Muscle layer of colon (tissue), 2 donors: ENCODE data around the gene TSEN15.

Source experiments
- H3K27ac ChIP-seq: one replicate; pipeline ENCODE4 v1.7.0; 2013; ENCODE audit warnings: low read depth, mild to moderate bottlenecking, low read length, moderate library complexity
- H3K27me3 ChIP-seq, 2 donors: one replicate each; pipeline ENCODE4 v1.7.0; 2013; ENCODE audit warnings: low read length in 2 of 2, mild to moderate bottlenecking in 2 of 2; ENCODE audit not compliant: insufficient read depth in 2 of 2, control insufficient read depth in 1 of 2
- H3K36me3 ChIP-seq: one replicate; pipeline ENCODE4 v1.7.0; 2013; ENCODE audit warnings: mild to moderate bottlenecking, low read length; ENCODE audit not compliant: insufficient read depth
- H3K4me1 ChIP-seq: one replicate; pipeline ENCODE4 v1.7.0; 2013; ENCODE audit warnings: mild to moderate bottlenecking, low read length; ENCODE audit not compliant: insufficient read depth
- H3K4me3 ChIP-seq, 2 donors: one replicate each; pipeline ENCODE4 v1.7.0; 2013; ENCODE audit warnings: low read length in 2 of 2, low read depth in 1 of 2, mild to moderate bottlenecking in 1 of 2, moderate library complexity in 1 of 2
- H3K9ac ChIP-seq: one replicate; pipeline ENCODE4 v1.7.0; 2013; ENCODE audit warnings: low read length
- H3K9me3 ChIP-seq: one replicate; pipeline ENCODE4 v1.7.0; 2013; ENCODE audit warnings: mild to moderate bottlenecking, low read length
- donor health status: abdominal sarcoma.
- donor health status: Adenocarcinoma of cecum.

TSEN15 gene

DNA sequence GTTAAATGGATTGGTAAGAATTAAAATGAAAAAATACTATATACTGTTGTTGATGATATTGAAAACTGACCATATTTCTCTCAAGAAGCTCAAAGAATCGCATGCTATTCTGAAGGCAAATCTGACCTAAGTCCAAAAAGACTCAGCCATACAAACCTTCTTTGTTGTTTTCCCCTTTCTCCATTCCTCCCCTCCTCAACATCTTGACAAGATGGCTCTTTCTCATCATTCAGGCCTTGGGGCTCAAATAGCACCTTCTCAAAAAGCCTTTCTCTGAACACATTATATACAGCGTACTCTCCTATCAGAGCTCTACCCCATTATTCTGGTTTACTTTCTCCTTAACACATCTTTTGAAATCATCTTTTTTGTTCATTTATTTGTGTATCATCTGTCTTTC, 31.2 kb upstream of the TSEN15 start:
- Histone ChIP-seq H3K4me1 (peaks cover 55% of the 10 kb centered on the region), H3K36me3 (no peaks in the 10 kb centered on the region), H3K9me3 (no peaks in the 10 kb centered on the region), H3K4me3 (no peak overlapping the region), H3K27ac (peak overlapping the region; percentile 16), H3K9ac (no peak overlapping the region), H3K27me3 (no peaks in the 10 kb centered on the region)

- Histone ChIP-seq H3K27me3 (no peaks in the 10 kb centered on the region), H3K9me3 (no peaks in the 10 kb centered on the region), H3K9ac (no peak overlapping the region), H3K4me1 (peaks cover 60% of the 10 kb centered on the region), H3K27ac (peak overlapping the region; percentile 28), H3K4me3 (no peak overlapping the region), H3K36me3 (no peaks in the 10 kb centered on the region)
Measured at GRCh38 chr1:184020855-184021254, 30.7 kb upstream of the TSEN15 start.

GRCh38 chr1:184021728-184022127, 29.8 kb upstream of the TSEN15 start:
- no peaks in the 10 kb centered on the region for H3K36me3 ChIP-seq
- H3K4me3 ChIP-seq: no peak overlapping the region
- no peaks in the 10 kb centered on the region for H3K27me3 ChIP-seq
- no peaks in the 10 kb centered on the region for H3K9me3 ChIP-seq
- H3K27ac ChIP-seq: peak overlapping the region; percentile 28
- H3K4me1 ChIP-seq: peaks cover 60% of the 10 kb centered on the region
- H3K9ac ChIP-seq: no peak overlapping the region

DNA sequence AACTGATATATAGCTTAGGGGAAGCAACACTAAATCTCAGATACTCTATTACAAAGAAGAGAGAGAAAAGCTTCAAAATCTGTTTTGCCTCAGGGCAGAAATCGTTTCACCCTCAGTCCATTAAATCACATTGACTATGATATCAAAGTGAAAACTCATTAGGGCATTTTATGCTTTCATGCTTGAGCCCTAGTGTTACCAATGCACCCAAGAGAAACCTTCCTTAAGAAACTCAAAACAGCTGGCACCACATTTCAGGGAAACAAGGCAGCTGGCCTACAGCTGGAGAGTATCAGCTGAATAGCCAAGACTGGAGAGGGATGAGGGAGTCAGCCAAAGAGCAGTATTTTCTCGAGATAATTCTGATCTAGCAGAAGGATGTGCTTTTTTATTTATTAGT, 28.9 kb upstream of the TSEN15 start:
- H3K9me3 ChIP-seq: no peaks in the 10 kb centered on the region
- no peak overlapping the region for H3K9ac ChIP-seq
- no peaks in the 10 kb centered on the region for H3K36me3 ChIP-seq
- peaks cover 64% of the 10 kb centered on the region for H3K4me1 ChIP-seq
- peak overlapping the region; percentile 43 for H3K27ac ChIP-seq
- no peak overlapping the region for H3K4me3 ChIP-seq
- no peaks in the 10 kb centered on the region for H3K27me3 ChIP-seq

DNA sequence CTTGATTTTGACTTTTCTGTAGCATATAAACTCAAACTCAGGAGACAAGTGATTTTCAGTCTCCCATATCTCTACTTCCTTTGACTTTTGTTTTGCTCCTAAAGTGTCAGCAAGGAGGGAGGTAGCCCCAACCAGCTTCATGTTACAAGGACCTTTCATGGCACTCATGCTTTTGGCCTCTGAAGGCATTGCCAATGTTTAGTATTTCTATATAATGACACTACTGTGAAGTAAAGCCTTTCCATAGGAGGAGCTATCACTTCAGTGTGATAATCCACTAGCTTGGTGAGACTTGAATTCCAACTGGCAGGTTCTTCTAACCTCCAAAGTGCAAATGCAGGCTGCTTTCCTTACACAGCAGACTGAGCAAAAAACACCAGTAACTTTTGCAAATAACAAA, 28.4 kb upstream of the TSEN15 start:
- Histone ChIP-seq H3K4me3 (no peak overlapping the region), H3K9me3 (no peaks in the 10 kb centered on the region), H3K27me3 (no peaks in the 10 kb centered on the region), H3K27ac (peak overlapping the region; percentile 35), H3K4me1 (peaks cover 69% of the 10 kb centered on the region), H3K36me3 (no peaks in the 10 kb centered on the region), H3K9ac (no peak overlapping the region)

DNA sequence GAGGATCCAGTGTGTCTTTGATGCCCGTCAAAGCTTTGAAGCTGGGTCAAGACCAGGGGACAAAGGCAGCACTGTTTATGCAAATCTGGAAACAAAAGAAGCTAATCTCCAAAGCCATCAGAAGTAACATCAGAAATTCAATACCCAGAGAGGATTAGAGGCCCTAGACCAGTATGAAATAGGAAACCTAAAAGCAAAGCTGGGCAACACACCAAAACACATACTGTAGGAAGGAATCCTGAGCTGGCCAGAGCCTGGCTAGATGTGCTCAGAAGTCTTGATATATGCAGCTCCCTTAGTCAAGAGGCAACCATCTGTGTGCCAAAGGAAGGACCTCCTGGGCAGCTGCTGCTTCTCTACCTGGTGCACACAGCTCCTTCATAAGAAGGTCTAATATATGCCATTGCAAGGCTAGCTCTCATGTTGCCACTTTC, 26.3 kb upstream of the TSEN15 start:
- H3K4me1 ChIP-seq: peaks cover 68% of the 10 kb centered on the region
- no peaks in the 10 kb centered on the region for H3K36me3 ChIP-seq
- no peak overlapping the region for H3K4me3 ChIP-seq
- H3K27ac ChIP-seq: no peak overlapping the region
- H3K27me3 ChIP-seq: no peaks in the 10 kb centered on the region
- H3K9ac ChIP-seq: no peak overlapping the region
- H3K9me3 ChIP-seq: no peaks in the 10 kb centered on the region

GRCh38 chr1:184027826-184028695, 23.5 kb upstream of the TSEN15 start:
- Histone ChIP-seq H3K27me3 (no peaks in the 10 kb centered on the region), H3K4me1 (peaks cover 40% of the 10 kb centered on the region), H3K9me3 (no peaks in the 10 kb centered on the region), H3K27ac (no peak overlapping the region), H3K36me3 (no peaks in the 10 kb centered on the region), H3K4me3 (no peak overlapping the region), H3K9ac (no peak overlapping the region)

DNA sequence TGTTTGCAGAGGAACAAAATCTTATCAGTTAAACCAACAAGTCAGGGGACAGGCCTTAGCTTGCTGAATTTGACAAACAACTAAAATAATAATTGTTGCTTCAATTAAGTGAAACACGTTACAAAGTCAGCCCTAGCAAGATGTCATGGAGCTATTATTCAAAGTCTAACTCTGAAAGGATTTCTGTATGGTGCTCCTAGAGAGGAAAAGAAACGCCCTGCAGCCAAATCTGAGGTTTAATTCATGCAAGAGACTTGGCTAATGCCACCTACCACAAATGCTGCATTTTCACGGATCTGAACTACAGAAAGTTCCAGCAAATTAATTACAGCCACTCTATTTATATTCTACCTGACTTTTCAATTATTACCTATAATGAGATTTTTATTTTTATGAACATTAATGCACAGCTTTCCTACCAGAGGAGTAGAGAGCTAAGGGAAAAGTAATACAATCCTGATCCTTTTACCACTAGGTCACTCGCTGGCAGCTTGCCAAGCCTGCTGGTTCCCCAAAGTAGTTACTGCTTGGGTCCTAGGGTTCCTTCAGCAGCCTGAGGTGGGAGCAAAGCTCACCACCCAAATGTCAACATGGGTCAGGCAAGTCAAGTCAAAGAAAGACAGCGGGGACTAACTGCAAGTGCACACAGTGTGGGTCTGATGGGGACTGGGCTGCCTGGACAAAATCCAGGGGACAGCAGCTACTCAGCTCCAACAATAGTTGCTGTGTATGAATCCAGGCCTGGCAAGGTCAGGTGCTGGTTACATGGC, 22.5 kb upstream of the TSEN15 start:
- Histone ChIP-seq H3K27ac (no peak overlapping the region), H3K9ac (no peak overlapping the region), H3K36me3 (no peaks in the 10 kb centered on the region), H3K4me1 (peaks cover 30% of the 10 kb centered on the region), H3K4me3 (no peak overlapping the region), H3K27me3 (no peaks in the 10 kb centered on the region), H3K9me3 (no peaks in the 10 kb centered on the region)

DNA sequence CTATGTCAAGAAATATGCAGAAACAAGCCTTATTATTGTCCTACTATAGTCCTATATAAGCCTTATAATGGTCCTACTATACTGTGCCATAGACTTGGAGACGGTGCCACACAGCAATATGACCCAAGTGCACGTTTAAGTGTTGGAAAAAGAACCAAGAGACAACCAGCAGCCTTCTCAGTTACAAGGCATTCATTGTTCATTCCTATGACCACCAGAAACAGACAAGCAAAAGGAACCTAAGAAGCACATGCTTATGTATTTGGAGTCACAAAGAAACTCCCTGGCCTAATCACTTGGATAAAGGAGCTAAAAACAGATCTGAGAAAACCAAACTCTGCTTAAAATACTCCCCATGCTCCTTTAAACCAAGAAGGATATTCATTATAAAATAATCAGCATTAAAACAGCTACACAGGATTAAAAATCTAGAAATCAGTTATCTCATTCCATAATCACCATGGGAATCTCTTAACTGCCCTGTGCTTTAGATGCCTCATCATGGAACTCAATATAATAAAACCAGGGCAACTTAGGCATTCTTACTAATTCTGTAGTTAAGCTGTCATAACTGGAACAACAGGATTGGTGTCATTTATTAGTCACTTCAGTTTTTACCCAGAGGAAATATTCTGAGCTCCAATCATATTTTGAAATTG, 21.0 kb upstream of the TSEN15 start:
- no peaks in the 10 kb centered on the region for H3K9me3 ChIP-seq
- H3K27ac ChIP-seq: no peak overlapping the region
- no peaks in the 10 kb centered on the region for H3K27me3 ChIP-seq
- H3K4me3 ChIP-seq: no peak overlapping the region
- no peaks in the 10 kb centered on the region for H3K36me3 ChIP-seq
- no peak overlapping the region for H3K9ac ChIP-seq
- peaks cover 18% of the 10 kb centered on the region for H3K4me1 ChIP-seq

GRCh38 chr1:184031092-184031408, 20.5 kb upstream of the TSEN15 start:
- Histone ChIP-seq H3K4me1 (peaks cover 15% of the 10 kb centered on the region), H3K9me3 (no peaks in the 10 kb centered on the region), H3K27ac (no peak overlapping the region)

GRCh38 chr1:184031409-184032107, 20.0 kb upstream of the TSEN15 start:
- no peaks in the 10 kb centered on the region for H3K9me3 ChIP-seq
- H3K4me1 ChIP-seq: peaks cover 15% of the 10 kb centered on the region
- no peak overlapping the region for H3K27ac ChIP-seq

More at GRCh38 chr1:184031092-184031408, 20.5 kb upstream of the TSEN15 start:
- H3K4me3 ChIP-seq: no peak overlapping the region
- H3K9ac ChIP-seq: no peak overlapping the region
- H3K36me3 ChIP-seq: no peaks in the 10 kb centered on the region
- H3K27me3 ChIP-seq: peaks cover 0 to 4% of the 10 kb centered on the region in 2 donors

More at GRCh38 chr1:184031409-184032107, 20.0 kb upstream of the TSEN15 start:
- no peaks in the 10 kb centered on the region for H3K36me3 ChIP-seq
- no peak overlapping the region for H3K4me3 ChIP-seq
- H3K27me3 ChIP-seq: peaks cover 0 to 4% of the 10 kb centered on the region in 2 donors
- H3K9ac ChIP-seq: no peak overlapping the region
